ENCODE data around the gene RHOXF1.
A peak's percentile ranks its signal among the peaks of the same experiment; 100 is the strongest.
"Not testable (repeated sequence)": the region's sequence is repeated elsewhere in the genome, so short reads cannot be mapped to it uniquely, and the experiment has no call there.

Gene RHOXF1

DNA sequence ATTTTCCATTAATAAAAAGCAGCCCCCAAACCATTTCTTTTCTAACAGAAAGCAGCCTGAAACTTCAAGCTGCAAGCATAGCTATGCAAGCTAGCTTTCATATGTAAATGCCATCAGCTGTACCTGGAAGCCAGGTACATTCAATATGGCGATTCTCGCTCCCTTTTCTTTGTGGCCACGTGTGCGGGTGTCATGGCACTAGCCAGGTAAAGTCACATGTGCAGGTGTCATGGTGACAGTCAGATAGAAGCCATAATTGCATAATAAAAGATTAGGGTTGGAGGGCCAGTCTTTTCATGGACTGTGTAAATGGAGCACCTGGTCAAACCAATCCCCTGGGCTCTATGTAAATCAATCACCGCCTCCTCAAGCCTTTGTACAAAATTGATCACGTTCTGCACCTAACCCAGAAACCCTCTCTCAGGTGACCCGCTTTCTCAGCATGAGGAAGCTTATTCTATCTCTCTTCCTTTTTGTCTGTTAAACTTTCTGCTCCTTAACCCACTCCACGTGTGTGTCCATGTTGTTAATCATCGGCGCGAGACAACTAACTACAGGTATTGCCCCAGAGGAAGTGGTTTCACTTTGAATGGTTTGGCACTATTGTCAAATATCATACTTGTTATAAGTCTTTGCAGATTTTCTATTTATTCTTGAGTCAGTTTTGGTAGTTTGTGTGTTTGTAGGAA, 24.7 kb upstream of the RHOXF1 start:
- TF ChIP-seq, protein P1, sequence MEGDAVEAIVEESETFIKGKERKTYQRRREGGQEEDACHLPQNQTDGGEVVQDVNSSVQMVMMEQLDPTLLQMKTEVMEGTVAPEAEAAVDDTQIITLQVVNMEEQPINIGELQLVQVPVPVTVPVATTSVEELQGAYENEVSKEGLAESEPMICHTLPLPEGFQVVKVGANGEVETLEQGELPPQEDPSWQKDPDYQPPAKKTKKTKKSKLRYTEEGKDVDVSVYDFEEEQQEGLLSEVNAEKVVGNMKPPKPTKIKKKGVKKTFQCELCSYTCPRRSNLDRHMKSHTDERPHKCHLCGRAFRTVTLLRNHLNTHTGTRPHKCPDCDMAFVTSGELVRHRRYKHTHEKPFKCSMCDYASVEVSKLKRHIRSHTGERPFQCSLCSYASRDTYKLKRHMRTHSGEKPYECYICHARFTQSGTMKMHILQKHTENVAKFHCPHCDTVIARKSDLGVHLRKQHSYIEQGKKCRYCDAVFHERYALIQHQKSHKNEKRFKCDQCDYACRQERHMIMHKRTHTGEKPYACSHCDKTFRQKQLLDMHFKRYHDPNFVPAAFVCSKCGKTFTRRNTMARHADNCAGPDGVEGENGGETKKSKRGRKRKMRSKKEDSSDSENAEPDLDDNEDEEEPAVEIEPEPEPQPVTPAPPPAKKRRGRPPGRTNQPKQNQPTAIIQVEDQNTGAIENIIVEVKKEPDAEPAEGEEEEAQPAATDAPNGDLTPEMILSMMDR (IDR thresholded peaks at IDR 0.05; ENCODE audit: low read depth, low read length): no peak
- TF ChIP-seq MAX (IDR thresholded peaks at IDR 0.05; ENCODE audit: low read depth, low read length) (no peak), MYC (IDR thresholded peaks at IDR 0.05; ENCODE audit: low read depth, low read length) (no peak), POLR2A (IDR thresholded peaks at IDR 0.05; ENCODE audit: extremely low read depth, insufficient read length) (no peak)
- DNase-seq (ENCODE audit: low read depth): no peak
- H3K4me3 ChIP-seq (ENCODE audit: low read depth, low read length): no peak overlapping the region

GRCh38 chrX:120137439-120137838, 21.7 kb upstream of the RHOXF1 start:
- H3K4me3 ChIP-seq (ENCODE audit: low read depth, low read length): no peak overlapping the region
- TF ChIP-seq, protein P1 (IDR thresholded peaks at IDR 0.05; ENCODE audit: low read depth, low read length): no peak
- TF ChIP-seq POLR2A (IDR thresholded peaks at IDR 0.05; ENCODE audit: extremely low read depth, insufficient read length): no peak
- no peak for TF ChIP-seq MYC (IDR thresholded peaks at IDR 0.05; ENCODE audit: low read depth, low read length)
- no peak for TF ChIP-seq MAX (IDR thresholded peaks at IDR 0.05; ENCODE audit: low read depth, low read length)
- DNase-seq (ENCODE audit: low read depth): no peak

DNA sequence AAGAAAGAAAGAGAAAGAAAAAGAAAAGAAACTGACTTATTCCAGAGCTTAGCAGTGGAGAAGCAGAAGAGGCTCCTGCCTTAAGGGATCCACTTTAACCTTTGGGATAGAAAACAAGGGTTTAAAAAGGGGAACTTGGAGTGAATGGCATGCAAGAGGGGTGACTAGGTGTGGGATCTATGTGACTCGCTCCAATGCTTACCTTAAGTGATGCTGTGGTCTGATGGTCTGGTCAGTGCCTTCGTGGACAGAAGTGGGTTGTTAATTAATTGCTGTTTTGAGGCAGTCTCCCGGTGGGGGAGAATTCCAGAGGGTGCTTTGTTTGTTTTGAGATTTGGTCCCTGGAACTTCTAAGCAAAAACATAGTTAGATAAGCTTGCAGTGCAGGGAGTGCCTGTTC, 21.1 kb upstream of the RHOXF1 start:
- H3K4me3 ChIP-seq (ENCODE audit: low read depth, low read length): no peak overlapping the region
- peak; percentile 9 for DNase-seq (ENCODE audit: low read depth)
- TF ChIP-seq MYC (IDR thresholded peaks at IDR 0.05; ENCODE audit: low read depth, low read length) (no peak), MAX (IDR thresholded peaks at IDR 0.05; ENCODE audit: low read depth, low read length) (no peak), POLR2A (IDR thresholded peaks at IDR 0.05; ENCODE audit: extremely low read depth, insufficient read length) (no peak)
- TF ChIP-seq, protein P1 (IDR thresholded peaks at IDR 0.05; ENCODE audit: low read depth, low read length): no peak

DNA sequence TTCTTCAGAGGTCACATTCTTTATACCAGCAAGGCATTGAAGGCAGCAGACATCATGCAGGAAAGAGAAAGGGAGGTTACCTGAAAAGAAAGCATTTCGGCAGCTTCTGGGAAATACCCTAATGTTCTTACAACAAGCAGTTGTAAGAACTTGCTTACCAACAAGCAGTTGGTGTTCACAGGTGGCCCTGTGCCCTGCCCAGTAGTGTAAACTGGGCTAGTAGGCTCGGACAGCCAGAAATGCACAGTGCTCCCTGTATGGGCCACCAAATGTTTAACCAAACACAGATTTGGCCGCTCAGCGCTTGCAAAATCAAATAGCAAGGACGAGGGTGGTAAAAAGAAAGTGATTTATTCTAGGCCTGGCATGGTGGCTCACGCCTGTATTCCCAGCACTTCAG, 20.4 kb upstream of the RHOXF1 start:
- no peak for TF ChIP-seq POLR2A (IDR thresholded peaks at IDR 0.05; ENCODE audit: extremely low read depth, insufficient read length)
- no peak overlapping the region for H3K4me3 ChIP-seq (ENCODE audit: low read depth, low read length)
- no peak for DNase-seq (ENCODE audit: low read depth)

GRCh38 chrX:120128306-120128846, 12.7 kb upstream of the RHOXF1 start:
- not testable (repeated sequence) for H3K4me3 ChIP-seq (ENCODE audit: low read depth, low read length); DNase-seq (ENCODE audit: low read depth)

GRCh38 chrX:120125444-120125843, 9.7 kb upstream of the RHOXF1 start:
- DNase-seq (ENCODE audit: low read depth): no peak
- TF ChIP-seq MYC (IDR thresholded peaks at IDR 0.05; ENCODE audit: low read depth, low read length) (no peak), POLR2A (IDR thresholded peaks at IDR 0.05; ENCODE audit: extremely low read depth, insufficient read length) (no peak), MAX (IDR thresholded peaks at IDR 0.05; ENCODE audit: low read depth, low read length) (no peak)
- TF ChIP-seq, protein P1 (IDR thresholded peaks at IDR 0.05; ENCODE audit: low read depth, low read length): no peak
- no peak overlapping the region for H3K4me3 ChIP-seq (ENCODE audit: low read depth, low read length)

DNA sequence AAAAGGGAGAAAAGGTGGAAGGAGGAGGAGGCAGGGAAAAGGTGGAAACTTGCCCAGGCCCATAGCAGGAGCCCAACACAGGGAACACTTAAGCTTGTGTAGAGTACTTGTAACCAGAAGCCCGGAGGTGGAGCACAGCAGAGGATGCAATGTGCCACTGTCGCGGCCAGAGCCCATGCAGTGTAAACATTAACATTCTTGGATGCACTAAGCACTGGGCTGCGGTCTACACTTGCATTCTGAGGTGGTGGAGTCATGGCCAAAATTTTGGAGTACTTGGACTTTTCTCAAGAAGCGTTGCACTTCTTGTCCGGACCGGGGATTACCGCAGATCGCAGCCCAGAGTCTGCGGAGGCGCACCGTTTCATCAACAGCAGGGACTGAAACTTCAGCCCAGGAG, 4.5 kb upstream of the RHOXF1 start:
- H3K4me3 ChIP-seq (ENCODE audit: low read depth, low read length): no peak overlapping the region
- DNase-seq (ENCODE audit: low read depth): no peak
- no peak for TF ChIP-seq MAX (IDR thresholded peaks at IDR 0.05; ENCODE audit: low read depth, low read length)
- TF ChIP-seq, protein P1 (IDR thresholded peaks at IDR 0.05; ENCODE audit: low read depth, low read length): no peak
- TF ChIP-seq POLR2A (IDR thresholded peaks at IDR 0.05; ENCODE audit: extremely low read depth, insufficient read length): no peak

Data from NB4 (cell line).